ENCODE measurements around the gene DACT3.

DNA sequence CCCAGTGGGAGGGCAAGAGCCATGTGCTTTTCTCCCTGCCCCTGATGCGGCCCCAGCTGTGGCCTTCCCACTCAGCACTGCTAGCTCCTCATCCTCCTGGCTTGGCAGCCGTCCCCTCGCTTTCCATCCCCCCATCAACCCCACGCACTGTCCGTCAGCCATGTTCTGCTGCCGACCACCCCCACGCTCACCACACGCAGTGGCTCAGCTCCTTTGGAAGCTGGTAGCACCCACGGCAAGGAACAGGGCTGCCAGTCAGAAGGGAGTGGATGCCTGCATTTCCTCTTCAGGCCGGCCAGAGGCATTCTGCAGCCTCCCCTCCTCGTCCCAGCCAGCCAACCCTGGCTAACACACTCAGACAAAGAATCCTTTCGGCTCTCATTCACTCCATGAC is 53.5 kb downstream of the DACT3 start:
- TF ChIP-seq GATA2 (IDR thresholded peaks at IDR 0.05; ENCODE audit: low read depth, low read length) (no peak), GATA3 (IDR thresholded peaks at IDR 0.05; ENCODE audit: low read depth, low read length) (no peak)

All from SH-SY5Y (cell line).